ENCODE measurements around the gene RSBN1. TPM values are rescaled to one million over a fixed set of nuclear protein-coding genes. Genes with fewer than 3 reads are reported as not detected.

RSBN1 gene
- total and polyA plus RNA-seq, 2 experiments from 2014 or later: 12.8 to 20.3 TPM

DNA sequence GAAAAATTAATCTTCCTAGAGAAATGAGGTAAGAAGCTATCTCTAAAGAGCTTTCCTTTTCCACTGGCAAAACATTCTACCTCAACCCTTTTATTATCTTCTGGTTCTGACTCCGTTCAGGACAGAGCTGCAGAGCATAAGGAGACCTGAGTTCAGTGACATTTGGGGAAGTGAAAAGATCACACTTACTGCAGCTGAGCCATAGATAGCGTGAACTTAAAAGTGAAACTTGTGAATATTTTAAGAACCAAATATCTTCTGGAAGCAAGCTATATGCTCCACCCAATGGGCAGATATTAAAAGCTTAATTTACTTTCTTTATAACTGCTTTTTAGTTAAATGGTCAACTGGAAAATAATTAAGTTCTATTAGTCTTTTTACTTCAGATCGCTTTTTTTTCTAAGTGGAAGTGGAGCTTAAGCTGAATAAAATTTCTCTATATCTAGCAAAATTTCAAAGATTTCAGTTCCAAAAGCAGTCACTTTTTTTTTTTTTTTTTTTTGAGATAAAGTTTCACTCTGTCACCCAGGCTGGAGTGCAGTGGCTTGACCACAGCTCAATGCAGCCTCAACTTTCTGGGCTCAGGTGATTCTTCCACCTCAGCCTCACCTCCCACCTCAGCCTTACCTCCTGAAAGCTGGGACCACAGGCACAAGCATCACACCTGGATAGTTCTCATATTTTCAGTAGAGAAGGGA lies 47.4 kb upstream of the RSBN1 start:
- no peaks in the 10 kb centered on the region for H3K79me2 ChIP-seq
- WGBS (ENCODE audit: low lambda C conversion rate, missing lambda C conversion rate): 90% methylated on average over 3 of the region's 3 CpGs
- H3K9me2 ChIP-seq (replicated peaks; ENCODE audit: insufficient read depth): no peaks in the 10 kb centered on the region
- no peak for DNase-seq (ENCODE audit: low spot score)
- H2AFZ ChIP-seq: no peak overlapping the region
- H3K9me3 ChIP-seq (ENCODE audit: low read depth): no peaks in the 10 kb centered on the region
- no peaks in the 10 kb centered on the region for H3K36me3 ChIP-seq (replicated peaks; ENCODE audit: insufficient read depth, low read depth)
- H3K27me3 ChIP-seq: no peaks in the 10 kb centered on the region
- no peaks in the 10 kb centered on the region for H4K20me1 ChIP-seq (ENCODE audit: insufficient read depth, poor library complexity, severe bottlenecking)
- no peak overlapping the region for H3K27ac ChIP-seq
- H3K4me1 ChIP-seq (ENCODE audit: insufficient read depth): no peaks in the 10 kb centered on the region
- no peak overlapping the region for H3K4me2 ChIP-seq
- H3K4me3 ChIP-seq: no peak overlapping the region
- TF ChIP-seq, protein P1, sequence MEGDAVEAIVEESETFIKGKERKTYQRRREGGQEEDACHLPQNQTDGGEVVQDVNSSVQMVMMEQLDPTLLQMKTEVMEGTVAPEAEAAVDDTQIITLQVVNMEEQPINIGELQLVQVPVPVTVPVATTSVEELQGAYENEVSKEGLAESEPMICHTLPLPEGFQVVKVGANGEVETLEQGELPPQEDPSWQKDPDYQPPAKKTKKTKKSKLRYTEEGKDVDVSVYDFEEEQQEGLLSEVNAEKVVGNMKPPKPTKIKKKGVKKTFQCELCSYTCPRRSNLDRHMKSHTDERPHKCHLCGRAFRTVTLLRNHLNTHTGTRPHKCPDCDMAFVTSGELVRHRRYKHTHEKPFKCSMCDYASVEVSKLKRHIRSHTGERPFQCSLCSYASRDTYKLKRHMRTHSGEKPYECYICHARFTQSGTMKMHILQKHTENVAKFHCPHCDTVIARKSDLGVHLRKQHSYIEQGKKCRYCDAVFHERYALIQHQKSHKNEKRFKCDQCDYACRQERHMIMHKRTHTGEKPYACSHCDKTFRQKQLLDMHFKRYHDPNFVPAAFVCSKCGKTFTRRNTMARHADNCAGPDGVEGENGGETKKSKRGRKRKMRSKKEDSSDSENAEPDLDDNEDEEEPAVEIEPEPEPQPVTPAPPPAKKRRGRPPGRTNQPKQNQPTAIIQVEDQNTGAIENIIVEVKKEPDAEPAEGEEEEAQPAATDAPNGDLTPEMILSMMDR (IDR thresholded peaks at IDR 0.05; ENCODE audit: poor library complexity): no peak
- TF ChIP-seq EZH2phosphoT487 (IDR thresholded peaks at IDR 0.05; ENCODE audit: low read depth, severe bottlenecking, unreplicated experiment): no peak
- TF ChIP-seq EZH2 (IDR thresholded peaks at IDR 0.05; ENCODE audit: borderline replicate concordance): no peak

DNA sequence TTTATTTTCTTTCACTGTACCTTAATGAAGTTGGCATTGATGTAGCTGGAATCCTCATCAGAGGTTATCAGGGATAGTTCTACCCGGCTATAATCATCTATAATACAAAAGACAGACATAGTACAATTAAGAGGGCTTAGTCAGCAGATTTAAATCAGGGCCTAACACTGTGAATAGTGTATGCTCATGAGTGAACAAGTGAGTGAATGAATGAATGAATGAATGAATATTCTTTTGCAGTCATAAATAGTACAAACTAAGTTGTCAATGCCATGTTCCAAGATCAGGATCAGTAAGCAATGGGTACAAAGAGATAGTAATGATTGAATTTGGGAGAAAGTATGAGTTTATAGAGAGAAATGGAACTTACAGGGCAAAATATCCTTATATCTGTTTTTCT lies 46.7 kb upstream of the RSBN1 start:
- no peaks in the 10 kb centered on the region for H3K9me3 ChIP-seq (ENCODE audit: low read depth)
- no peak overlapping the region for H2AFZ ChIP-seq
- TF ChIP-seq, protein P1 (IDR thresholded peaks at IDR 0.05; ENCODE audit: poor library complexity): no peak
- no peak for TF ChIP-seq EZH2 (IDR thresholded peaks at IDR 0.05; ENCODE audit: borderline replicate concordance)
- no peak for TF ChIP-seq EZH2phosphoT487 (IDR thresholded peaks at IDR 0.05; ENCODE audit: low read depth, severe bottlenecking, unreplicated experiment)
- H3K79me2 ChIP-seq: no peaks in the 10 kb centered on the region
- 83% methylated on average over 1 of the region's 1 CpG for WGBS (ENCODE audit: low lambda C conversion rate, missing lambda C conversion rate)
- no peaks in the 10 kb centered on the region for H3K4me1 ChIP-seq (ENCODE audit: insufficient read depth)
- no peak overlapping the region for H3K4me3 ChIP-seq
- H4K20me1 ChIP-seq (ENCODE audit: insufficient read depth, poor library complexity, severe bottlenecking): no peaks in the 10 kb centered on the region
- DNase-seq (ENCODE audit: low spot score): no peak
- no peaks in the 10 kb centered on the region for H3K36me3 ChIP-seq (replicated peaks; ENCODE audit: insufficient read depth, low read depth)
- H3K27me3 ChIP-seq: no peaks in the 10 kb centered on the region
- no peaks in the 10 kb centered on the region for H3K9me2 ChIP-seq (replicated peaks; ENCODE audit: insufficient read depth)
- no peak overlapping the region for H3K27ac ChIP-seq
- H3K4me2 ChIP-seq: no peak overlapping the region

DNA sequence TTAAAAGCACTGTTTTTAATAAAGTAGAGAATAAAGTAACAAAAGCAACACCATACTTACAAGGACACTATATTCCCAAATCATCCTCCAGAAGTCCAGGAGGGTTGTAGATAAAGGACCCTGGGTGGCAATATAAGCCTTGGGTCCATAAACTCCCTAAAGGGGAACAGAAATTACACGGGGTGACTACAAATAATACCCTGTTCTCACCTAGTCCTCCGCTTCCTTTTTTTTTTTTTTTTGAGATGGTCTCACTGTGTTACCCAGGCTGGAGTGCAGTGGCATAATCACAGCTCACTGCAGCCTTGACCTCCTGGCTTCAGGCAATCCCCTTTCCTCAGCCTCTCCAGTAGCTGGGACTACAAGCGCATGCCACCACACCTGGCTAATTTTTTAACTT lies 46.1 kb upstream of the RSBN1 start:
- Histone ChIP-seq H3K79me2 (no peaks in the 10 kb centered on the region), H3K27ac (no peak overlapping the region), H3K4me3 (no peak overlapping the region), H3K9me3 (ENCODE audit: low read depth) (no peaks in the 10 kb centered on the region), H4K20me1 (ENCODE audit: insufficient read depth, poor library complexity, severe bottlenecking) (no peaks in the 10 kb centered on the region), H3K4me2 (no peak overlapping the region), H3K27me3 (no peaks in the 10 kb centered on the region), H3K4me1 (ENCODE audit: insufficient read depth) (no peaks in the 10 kb centered on the region), H3K36me3 (replicated peaks; ENCODE audit: insufficient read depth, low read depth) (no peaks in the 10 kb centered on the region), H2AFZ (no peak overlapping the region), H3K9me2 (replicated peaks; ENCODE audit: insufficient read depth) (no peaks in the 10 kb centered on the region)
- no peak for DNase-seq (ENCODE audit: low spot score)
- TF ChIP-seq EZH2 (IDR thresholded peaks at IDR 0.05; ENCODE audit: borderline replicate concordance): no peak
- TF ChIP-seq EZH2phosphoT487 (IDR thresholded peaks at IDR 0.05; ENCODE audit: low read depth, severe bottlenecking, unreplicated experiment): no peak
- TF ChIP-seq, protein P1 (IDR thresholded peaks at IDR 0.05; ENCODE audit: poor library complexity): no peak
- WGBS (ENCODE audit: low lambda C conversion rate, missing lambda C conversion rate): 92% methylated on average over 3 of the region's 3 CpGs

Data from hepatocyte (in vitro differentiated cells).